K562 (cell line): ENCODE measurements around the gene CFAP92. TPM values are rescaled to one million over a fixed set of nuclear protein-coding genes. Genes with fewer than 3 reads are reported as not detected.

Experiments used
- ATAC-seq: fragments of 200-7000 bp; cut with Tn5 transposase; 3 replicates; pipeline ENCODE4 v1.9.1; 2020; ENCODE audit warnings: moderate library complexity
- BruUV-seq: library from RNA; stranded (reverse); fragments of 400-500 nt; replicated peaks from 2 replicates; lab custom pipeline; 2021; lab: Mats Ljungman, UMichigan
- CTCF ChIA-PET: fragments of 300-600 bp; formaldehyde crosslinking; extraction: SDS; loops from one replicate; lab custom pipeline; 2021; ENCODE audit warnings: low intra/inter-chr PET ratio; lab: Yijun Ruan, JAX
- POLR2A ChIA-PET: fragments of 300-600, 350-650 bp; sonication (Branson Sonifier 250); formaldehyde crosslinking; extraction: SDS; loops from one replicate; lab custom pipeline; 2021; ENCODE audit warnings: antibody characterized with exemption, inconsistent platforms; lab: Yijun Ruan, JAX
- DNase-seq, 4 experiments: peaks; one replicate each; pipeline versions ENCODE4 v3.0.0 to v3.0.0-alpha.2; 2011 to 2018; ENCODE audit warnings: low spot score in 3 of 4, mixed read lengths in 3 of 4; ENCODE audit errors: extremely low read depth in 1 of 4
- FAIRE-seq: peaks from 2 replicates; lab custom pipeline; 2011; peaks lifted over from hg19 to GRCh38; lab: Jason Lieb, UNC
- H2AFZ ChIP-seq: 2 replicates; pipeline ENCODE4 v1.6.0; 2011; ENCODE audit warnings: low read depth, low read length, control low read depth, inconsistent platforms
- H3K27ac ChIP-seq: fragments of 200-600 bp; 3 replicates; pipeline ENCODE4 v1.8.0; 2011; ENCODE audit warnings: low read depth, mild to moderate bottlenecking, control low read depth, inconsistent platforms, low read length, moderate library complexity, mixed read lengths; ENCODE audit errors: extremely low read depth
- H3K27me3 ChIP-seq, 2 experiments: fragments of 300-600 bp in 1 of 2; 2 replicates in 1 of 2; 3 replicates in 1 of 2; pipeline versions ENCODE4 v1.6.0 to v1.8.0; 2011; ENCODE audit warnings: inconsistent platforms in 2 of 2, low read length in 2 of 2, mild to moderate bottlenecking in 1 of 2, mixed read lengths in 1 of 2, moderate library complexity in 1 of 2; ENCODE audit not compliant: control insufficient read depth in 2 of 2, insufficient read depth in 2 of 2
- H3K36me3 ChIP-seq: fragments of 300-600 bp; 3 replicates; pipeline ENCODE4 v1.8.0; 2011; ENCODE audit warnings: mild to moderate bottlenecking, low read length, inconsistent platforms; ENCODE audit not compliant: control insufficient read depth, insufficient read depth
- H3K4me1 ChIP-seq, 2 experiments: fragments of 200-600 bp in 1 of 2; replicated peaks in 1 of 2; 2 replicates in 1 of 2; 3 replicates in 1 of 2; pipeline versions ENCODE4 v1.5.1 to v1.8.0; 2011; ENCODE audit warnings: inconsistent platforms in 2 of 2, low read length in 2 of 2, mild to moderate bottlenecking in 1 of 2, mixed read lengths in 1 of 2, moderate library complexity in 1 of 2; ENCODE audit not compliant: control insufficient read depth in 2 of 2, insufficient read depth in 2 of 2
- H3K4me2 ChIP-seq: 2 replicates; pipeline ENCODE4 v1.6.1; 2011; ENCODE audit warnings: low read length, control low read depth, inconsistent platforms, mixed read lengths; ENCODE audit not compliant: insufficient read depth
- H3K4me3 ChIP-seq: fragments of 200-600 bp; sonication (generic), shearing (Covaris generic); 2 replicates; pipeline ENCODE4 v1.5.1; 2016; ENCODE audit warnings: control low read depth, inconsistent platforms
- H3K79me2 ChIP-seq: fragments of 200-600 bp; 3 replicates; pipeline ENCODE4 v1.8.0; 2011; ENCODE audit warnings: low read length, inconsistent platforms; ENCODE audit not compliant: control insufficient read depth, insufficient read depth
- H3K9ac ChIP-seq, 2 experiments: 2 replicates each; pipeline versions ENCODE4 v1.6.0 to v1.6.1; 2011; ENCODE audit warnings: low read depth in 2 of 2, low read length in 2 of 2, control low read depth in 1 of 2, inconsistent platforms in 1 of 2, mild to moderate bottlenecking in 1 of 2, mixed read lengths in 1 of 2; ENCODE audit not compliant: insufficient read depth in 1 of 2
- H3K9me1 ChIP-seq: one replicate; pipeline ENCODE4 v1.6.0; 2011; ENCODE audit warnings: inconsistent platforms, mild to moderate bottlenecking, low read length, moderate library complexity; ENCODE audit not compliant: control insufficient read depth, insufficient read depth
- H3K9me3 ChIP-seq: replicated peaks from 2 replicates; pipeline ENCODE4 v1.5.1; 2011; ENCODE audit warnings: low read depth, low read length, inconsistent platforms; ENCODE audit not compliant: control insufficient read depth, insufficient read depth
- H4K20me1 ChIP-seq: replicated peaks from 2 replicates; pipeline ENCODE4 v1.6.1; 2011; ENCODE audit warnings: low read length, inconsistent platforms, mixed read lengths; ENCODE audit not compliant: control insufficient read depth, insufficient read depth
- ETV5 ChIP-seq: sonication (generic); formaldehyde crosslinking; IDR thresholded peaks from 2 replicates; pipeline ENCODE4 v1.4.0; 2020; ENCODE audit warnings: low read depth, mild to moderate bottlenecking, missing genetic modification reagents
- MTF1 ChIP-seq: fragments of 250-450 bp; sonication (Bioruptor Pico); IDR thresholded peaks from 2 replicates; pipeline ENCODE4 v1.9.0; 2021; ENCODE audit warnings: moderate library complexity, mild to moderate bottlenecking, inconsistent platforms, borderline replicate concordance
- SMC3 ChIP-seq: conservative IDR thresholded peaks from 2 replicates; pipeline ENCODE4 v1.6.1; 2011; ENCODE audit warnings: low read depth, low read length, improper control_type of control experiment; ENCODE audit not compliant: insufficient read depth
- SUPT5H ChIP-seq: fragments of 450-650 bp; IDR thresholded peaks from 2 replicates; pipeline ENCODE4 v1.6.1; 2016
- TCF7 ChIP-seq: sonication (generic); IDR thresholded peaks from 2 replicates; pipeline ENCODE4 v1.6.1; 2016; ENCODE audit warnings: antibody characterized with exemption, borderline replicate concordance
- ZBTB49 ChIP-seq: sonication (generic); formaldehyde crosslinking; IDR thresholded peaks from 2 replicates; pipeline ENCODE4 v1.8.0; 2022; ENCODE audit warnings: missing genetic modification reagents, mild to moderate bottlenecking, borderline replicate concordance
- ZBTB9 ChIP-seq: fragments of 450-650 bp; formaldehyde crosslinking; IDR thresholded peaks from 2 replicates; pipeline ENCODE4 v1.4.0; 2020; ENCODE audit warnings: mild to moderate bottlenecking, moderate library complexity
- WGBS: fragments of 100-300 bp; shearing (Covaris generic); methylation state at CpG from one replicate; pipeline ENCODE4 v1.1.6; 2016; ENCODE audit warnings: low coverage, mixed read lengths; ENCODE audit not compliant: insufficient coverage; ENCODE audit errors: missing lambda C conversion rate; 5-methylcytosine and 5-hydroxymethylcytosine counted together
- in situ Hi-C: fragments of 300-500 bp; cut with MboI; formaldehyde crosslinking; loops from 4 replicates; pipeline ENCODE4 v1.15.0; 2018; ENCODE audit warnings: inconsistent platforms, mixed read lengths
- intact Hi-C: fragments of 100-400 bp; cut with micrococcal nuclease; formaldehyde crosslinking; loops from 2 replicates; pipeline ENCODE4 v1.14.2; 2022
- polyA plus RNA-seq, 8 experiments: library from polyadenylated mRNA; depleted of rRNA in 4 of 8; stranded (reverse) in 5 of 8; unstranded in 3 of 8; fragments of >200 nt; fragmentation: Nextera tagmentation in 2 of 8; fragmentation: Illumina TruSeq in 1 of 8; extraction: Ambion mirVana in 2 of 8; extraction: Trizol in 1 of 8; gene quantifications; 2 replicates each; pipeline versions ENCODE4 v1.2.1 to v1.2.3, GENCODE V29; 2011 to 2014; ENCODE audit warnings: inconsistent platforms in 1 of 8, missing spikeins in 1 of 8
- total RNA-seq, 7 experiments: library from RNA; depleted of rRNA in 6 of 7; stranded (reverse); fragments of >200 nt in 6 of 7; fragmentation: Illumina TruSeq in 2 of 7; extraction: Trizol in 2 of 7; gene quantifications; 2 replicates each; pipeline versions ENCODE4 v1.2.1 to v1.2.3, GENCODE V29; 2011 to 2021; ENCODE audit warnings: low replicate concordance in 1 of 7
- TF ChIP-seq, protein P1 (sequence below): fragments of 450-650 bp; formaldehyde crosslinking; IDR thresholded peaks from 2 replicates; pipeline ENCODE4 v1.4.0; 2020; ENCODE audit warnings: mild to moderate bottlenecking, mixed read lengths
- TF ChIP-seq, protein P2 (sequence below): sonication (generic); formaldehyde crosslinking; IDR thresholded peaks from 2 replicates; pipeline ENCODE4 v1.8.1; 2023; ENCODE audit warnings: mild to moderate bottlenecking, missing genetic modification reagents
- TF ChIP-seq, protein P3 (sequence below): sonication (generic); formaldehyde crosslinking; IDR thresholded peaks from 2 replicates; pipeline ENCODE4 v1.8.0; 2022; ENCODE audit warnings: mild to moderate bottlenecking, missing genetic modification reagents

The CFAP92 gene
- total and polyA plus RNA-seq, 9 of the 15 experiments (the other 6 are each of a cell fraction or from before 2014, with no cell fraction given): 0.06 to 0.62 (median 0.36) TPM

GRCh38 chr3:128864351-128864811 is 129.5 kb downstream of the CFAP92 start:
- no TSS peak for BruUV-seq
- H3K4me1 ChIP-seq: peaks cover 10 to 13% of the 10 kb centered on the region in 2 experiments
- no peaks in the 10 kb centered on the region for H3K9me1 ChIP-seq
- H2AFZ ChIP-seq: no peak overlapping the region; the same call in 1 of the 2 replicates
- no peak for FAIRE-seq
- H3K4me2 ChIP-seq: no peak overlapping the region
- no peaks in the 10 kb centered on the region for H4K20me1 ChIP-seq
- H3K4me3 ChIP-seq: no peak overlapping the region
- no peaks in the 10 kb centered on the region for H3K79me2 ChIP-seq
- peak overlapping the region in 1 of 2 experiments; percentile 78; a peak in 1 of 4 replicates for H3K9ac ChIP-seq
- H3K36me3 ChIP-seq: no peaks in the 10 kb centered on the region
- 79% methylated on average over 8 of the region's 11 CpGs for WGBS
- no peaks in the 10 kb centered on the region for H3K27me3 ChIP-seq
- ATAC-seq: no peak
- in situ Hi-C loops: no loop called here
- DNase-seq: no peak
- ChIA-PET CTCF (no interaction called here), POLR2A (interaction anchor here (0.6 kb wide), 1 partner anchor 441 kb away, joined by 4 read pairs; no protein-coding TSS in a partner anchor)
- no peak overlapping the region for H3K27ac ChIP-seq
- intact Hi-C loops: no loop called here
- H3K9me3 ChIP-seq: peaks cover 9% of the 10 kb centered on the region
- TF ChIP-seq, protein P1, sequence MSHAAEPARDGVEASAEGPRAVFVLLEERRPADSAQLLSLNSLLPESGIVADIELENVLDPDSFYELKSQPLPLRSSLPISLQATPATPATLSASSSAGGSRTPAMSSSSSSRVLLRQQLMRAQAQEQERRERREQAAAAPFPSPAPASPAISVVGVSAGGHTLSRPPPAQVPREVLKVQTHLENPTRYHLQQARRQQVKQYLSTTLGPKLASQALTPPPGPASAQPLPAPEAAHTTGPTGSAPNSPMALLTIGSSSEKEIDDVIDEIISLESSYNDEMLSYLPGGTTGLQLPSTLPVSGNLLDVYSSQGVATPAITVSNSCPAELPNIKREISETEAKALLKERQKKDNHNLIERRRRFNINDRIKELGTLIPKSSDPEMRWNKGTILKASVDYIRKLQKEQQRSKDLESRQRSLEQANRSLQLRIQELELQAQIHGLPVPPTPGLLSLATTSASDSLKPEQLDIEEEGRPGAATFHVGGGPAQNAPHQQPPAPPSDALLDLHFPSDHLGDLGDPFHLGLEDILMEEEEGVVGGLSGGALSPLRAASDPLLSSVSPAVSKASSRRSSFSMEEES: no peak
- TF ChIP-seq SMC3 (no peak), ETV5 (CRISPR knock-in tag) (no peak), SUPT5H (no peak), TCF7 (no peak), ZBTB9 (no peak), MTF1 (CRISPR knock-in tag) (no peak), ZBTB49 (CRISPR knock-in tag) (no peak)
- TF ChIP-seq, protein P2, sequence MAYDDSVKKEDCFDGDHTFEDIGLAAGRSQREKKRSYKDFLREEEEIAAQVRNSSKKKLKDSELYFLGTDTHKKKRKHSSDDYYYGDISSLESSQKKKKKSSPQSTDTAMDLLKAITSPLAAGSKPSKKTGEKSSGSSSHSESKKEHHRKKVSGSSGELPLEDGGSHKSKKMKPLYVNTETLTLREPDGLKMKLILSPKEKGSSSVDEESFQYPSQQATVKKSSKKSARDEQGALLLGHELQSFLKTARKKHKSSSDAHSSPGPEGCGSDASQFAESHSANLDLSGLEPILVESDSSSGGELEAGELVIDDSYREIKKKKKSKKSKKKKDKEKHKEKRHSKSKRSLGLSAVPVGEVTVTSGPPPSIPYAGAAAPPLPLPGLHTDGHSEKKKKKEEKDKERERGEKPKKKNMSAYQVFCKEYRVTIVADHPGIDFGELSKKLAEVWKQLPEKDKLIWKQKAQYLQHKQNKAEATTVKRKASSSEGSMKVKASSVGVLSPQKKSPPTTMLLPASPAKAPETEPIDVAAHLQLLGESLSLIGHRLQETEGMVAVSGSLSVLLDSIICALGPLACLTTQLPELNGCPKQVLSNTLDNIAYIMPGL (CRISPR knock-in tag): no peak
- TF ChIP-seq, protein P3, sequence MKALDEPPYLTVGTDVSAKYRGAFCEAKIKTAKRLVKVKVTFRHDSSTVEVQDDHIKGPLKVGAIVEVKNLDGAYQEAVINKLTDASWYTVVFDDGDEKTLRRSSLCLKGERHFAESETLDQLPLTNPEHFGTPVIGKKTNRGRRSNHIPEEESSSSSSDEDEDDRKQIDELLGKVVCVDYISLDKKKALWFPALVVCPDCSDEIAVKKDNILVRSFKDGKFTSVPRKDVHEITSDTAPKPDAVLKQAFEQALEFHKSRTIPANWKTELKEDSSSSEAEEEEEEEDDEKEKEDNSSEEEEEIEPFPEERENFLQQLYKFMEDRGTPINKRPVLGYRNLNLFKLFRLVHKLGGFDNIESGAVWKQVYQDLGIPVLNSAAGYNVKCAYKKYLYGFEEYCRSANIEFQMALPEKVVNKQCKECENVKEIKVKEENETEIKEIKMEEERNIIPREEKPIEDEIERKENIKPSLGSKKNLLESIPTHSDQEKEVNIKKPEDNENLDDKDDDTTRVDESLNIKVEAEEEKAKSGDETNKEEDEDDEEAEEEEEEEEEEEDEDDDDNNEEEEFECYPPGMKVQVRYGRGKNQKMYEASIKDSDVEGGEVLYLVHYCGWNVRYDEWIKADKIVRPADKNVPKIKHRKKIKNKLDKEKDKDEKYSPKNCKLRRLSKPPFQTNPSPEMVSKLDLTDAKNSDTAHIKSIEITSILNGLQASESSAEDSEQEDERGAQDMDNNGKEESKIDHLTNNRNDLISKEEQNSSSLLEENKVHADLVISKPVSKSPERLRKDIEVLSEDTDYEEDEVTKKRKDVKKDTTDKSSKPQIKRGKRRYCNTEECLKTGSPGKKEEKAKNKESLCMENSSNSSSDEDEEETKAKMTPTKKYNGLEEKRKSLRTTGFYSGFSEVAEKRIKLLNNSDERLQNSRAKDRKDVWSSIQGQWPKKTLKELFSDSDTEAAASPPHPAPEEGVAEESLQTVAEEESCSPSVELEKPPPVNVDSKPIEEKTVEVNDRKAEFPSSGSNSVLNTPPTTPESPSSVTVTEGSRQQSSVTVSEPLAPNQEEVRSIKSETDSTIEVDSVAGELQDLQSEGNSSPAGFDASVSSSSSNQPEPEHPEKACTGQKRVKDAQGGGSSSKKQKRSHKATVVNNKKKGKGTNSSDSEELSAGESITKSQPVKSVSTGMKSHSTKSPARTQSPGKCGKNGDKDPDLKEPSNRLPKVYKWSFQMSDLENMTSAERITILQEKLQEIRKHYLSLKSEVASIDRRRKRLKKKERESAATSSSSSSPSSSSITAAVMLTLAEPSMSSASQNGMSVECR (CRISPR knock-in tag): no peak
